Keratinocyte (primary cell): ENCODE data around the gene RAB23. TPM values are rescaled to one million over a fixed set of nuclear protein-coding genes. Genes with fewer than 3 reads are reported as not detected.
"Not testable (repeated sequence)": the region's sequence is repeated elsewhere in the genome, so short reads cannot be mapped to it uniquely, and the experiment has no call there.

Experiments used
- DNase-seq: peaks from one replicate; pipeline ENCODE4 v3.0.0-alpha.2; 2011; ENCODE audit warnings: low read depth, missing footprints, low spot score
- FAIRE-seq: peaks from 2 replicates; lab custom pipeline; 2011; peaks lifted over from hg19 to GRCh38; lab: Jason Lieb, UNC
- H2AFZ ChIP-seq: 2 replicates; pipeline ENCODE4 v1.6.0; 2012; ENCODE audit warnings: low read length, control low read depth, inconsistent platforms; ENCODE audit not compliant: control insufficient read depth
- H3K27ac ChIP-seq: 2 replicates; pipeline ENCODE4 v1.5.1; 2011; ENCODE audit warnings: low read length; ENCODE audit not compliant: control insufficient read depth, insufficient read depth
- H3K27me3 ChIP-seq: 3 replicates; pipeline ENCODE4 v1.6.0; 2011; ENCODE audit warnings: low read length; ENCODE audit not compliant: control insufficient read depth, insufficient read depth; ENCODE audit errors: extremely low read depth
- H3K36me3 ChIP-seq, 2 experiments: 2 replicates in 1 of 2; 3 replicates in 1 of 2; pipeline ENCODE4 v1.5.1; 2011; ENCODE audit warnings: low read length in 2 of 2, mild to moderate bottlenecking in 1 of 2; ENCODE audit not compliant: control insufficient read depth in 2 of 2, insufficient read depth in 2 of 2; ENCODE audit errors: extremely low read depth in 1 of 2
- H3K4me1 ChIP-seq: 3 replicates; pipeline ENCODE4 v1.5.1; 2011; ENCODE audit warnings: low read length; ENCODE audit not compliant: control insufficient read depth, insufficient read depth; ENCODE audit errors: extremely low read depth
- H3K4me2 ChIP-seq: 3 replicates; pipeline ENCODE4 v1.6.0; 2011; ENCODE audit warnings: low read depth, low read length; ENCODE audit not compliant: control insufficient read depth, insufficient read depth; ENCODE audit errors: extremely low read depth
- H3K4me3 ChIP-seq, 3 experiments: fragments of 200-600 bp in 1 of 3; sonication (generic) in 1 of 3; 2 replicates in 2 of 3; 3 replicates in 1 of 3; pipeline ENCODE4 v1.5.1; 2011 to 2016; ENCODE audit warnings: low read length in 3 of 3, mild to moderate bottlenecking in 3 of 3, control low read depth in 2 of 3, inconsistent platforms in 1 of 3, low read depth in 1 of 3, mixed read lengths in 1 of 3, mixed run types in 1 of 3, moderate library complexity in 1 of 3; ENCODE audit not compliant: control insufficient read depth in 2 of 3, insufficient read depth in 2 of 3; ENCODE audit errors: extremely low read depth in 1 of 3
- H3K79me2 ChIP-seq: 2 replicates; pipeline ENCODE4 v1.6.0; 2012; ENCODE audit warnings: low read length; ENCODE audit not compliant: control insufficient read depth, insufficient read depth
- H3K9ac ChIP-seq: 3 replicates; pipeline ENCODE4 v1.6.0; 2011; ENCODE audit warnings: low read length; ENCODE audit not compliant: control insufficient read depth, insufficient read depth; ENCODE audit errors: extremely low read depth
- H3K9me1 ChIP-seq: 3 replicates; pipeline ENCODE4 v1.6.0; 2011; ENCODE audit warnings: low read length; ENCODE audit not compliant: control insufficient read depth, insufficient read depth; ENCODE audit errors: extremely low read depth
- H3K9me3 ChIP-seq: 2 replicates; pipeline ENCODE4 v1.5.1; 2012; ENCODE audit warnings: low read depth, low read length; ENCODE audit not compliant: control insufficient read depth
- H4K20me1 ChIP-seq: 3 replicates; pipeline ENCODE4 v1.6.0; 2011; ENCODE audit warnings: low read length; ENCODE audit not compliant: control insufficient read depth, insufficient read depth; ENCODE audit errors: extremely low read depth
- CTCF ChIP-seq, 3 experiments: IDR thresholded peaks in 1 of 3; conservative IDR thresholded peaks in 1 of 3; optimal IDR thresholded peaks in 1 of 3; 2 replicates in 2 of 3; 3 replicates in 1 of 3; pipeline versions ENCODE3 to v1.5.1; 2011; ENCODE audit warnings: low read length in 3 of 3, mild to moderate bottlenecking in 3 of 3, moderate library complexity in 2 of 3, control low read depth in 1 of 3, inconsistent platforms in 1 of 3; ENCODE audit not compliant: insufficient read depth in 2 of 3; ENCODE audit errors: extremely low read depth in 1 of 3
- EZH2 ChIP-seq: IDR thresholded peaks from one replicate; pipeline ENCODE4 v1.6.1; 2012; ENCODE audit warnings: inconsistent platforms, mild to moderate bottlenecking, low read length, moderate library complexity
- dilution Hi-C: fragments of 300-500 bp; cut with MboI; formaldehyde crosslinking; loops from one replicate; pipeline ENCODE4 v1.7.0; 2020; ENCODE audit warnings: low sequenced_read_pairs; ENCODE audit not compliant: extremely low pct_ligation_motif_present
- polyA plus RNA-seq, 5 experiments: library from polyadenylated mRNA; depleted of rRNA in 3 of 5; stranded (reverse) in 3 of 5; stranded (forward) in 1 of 5; unstranded in 1 of 5; fragments of >200 nt; gene quantifications; 1 replicate in 1 of 5; 2 replicates in 3 of 5; 3 replicates in 1 of 5; pipeline versions ENCODE4 v1.2.1 to v1.2.3, GENCODE V29; 2011 to 2012; ENCODE audit warnings: missing spikeins in 2 of 5, low read depth in 1 of 5, low replicate concordance in 1 of 5

The RAB23 gene
- polyA plus RNA-seq, 1 donor (not counting 4 experiments of a cell fraction or from before 2014, with no cell fraction given) = 14.6 TPM

- Histone ChIP-seq H3K4me3 (no peak overlapping the region), H3K9ac (no peak overlapping the region), H3K9me3 (no peaks in the 10 kb centered on the region), H3K9me1 (no peaks in the 10 kb centered on the region), H2AFZ (no peak overlapping the region), H3K36me3 (no peaks in the 10 kb centered on the region), H3K27ac (no peak overlapping the region), H3K27me3 (no peaks in the 10 kb centered on the region), H4K20me1 (no peaks in the 10 kb centered on the region), H3K79me2 (no peaks in the 10 kb centered on the region), H3K4me1 (no peaks in the 10 kb centered on the region), H3K4me2 (no peak overlapping the region)
- TF ChIP-seq CTCF (optimal IDR thresholded peaks at IDR 0.05 in 1 of 3, IDR thresholded peaks at IDR 0.05 in 1 of 3, conservative IDR thresholded peaks at IDR 0.05 in 1 of 3; ENCODE audit: extremely low read depth in 1 of 3, insufficient read depth in 2 of 3, low read length in 3 of 3) = no peak
- no peak for TF ChIP-seq EZH2
- no peak for FAIRE-seq
- no peak for DNase-seq
- dilution Hi-C loops = no loop called here
Measured at GRCh38 chr6:57246307-57246706, 24.2 kb upstream of the RAB23 start.

- FAIRE-seq = no peak
- H3K9me1 ChIP-seq = no peaks in the 10 kb centered on the region
- no peak overlapping the region for H2AFZ ChIP-seq
- H4K20me1 ChIP-seq = no peaks in the 10 kb centered on the region
- no peaks in the 10 kb centered on the region for H3K4me1 ChIP-seq
- H3K36me3 ChIP-seq = no peaks in the 10 kb centered on the region
- dilution Hi-C loops = no loop called here
- no peak for DNase-seq
- no peak overlapping the region for H3K4me2 ChIP-seq
- H3K4me3 ChIP-seq = no peak overlapping the region
- TF ChIP-seq CTCF (optimal IDR thresholded peaks at IDR 0.05 in 1 of 3, IDR thresholded peaks at IDR 0.05 in 1 of 3, conservative IDR thresholded peaks at IDR 0.05 in 1 of 3; ENCODE audit: extremely low read depth in 1 of 3, insufficient read depth in 2 of 3, low read length in 3 of 3) (no peak), EZH2 (no peak)
- no peaks in the 10 kb centered on the region for H3K27me3 ChIP-seq
- no peaks in the 10 kb centered on the region for H3K9me3 ChIP-seq
- H3K27ac ChIP-seq = no peak overlapping the region
- H3K9ac ChIP-seq = no peak overlapping the region
- no peaks in the 10 kb centered on the region for H3K79me2 ChIP-seq
Measured at GRCh38 chr6:57243954-57244353, 21.8 kb upstream of the RAB23 start.

- dilution Hi-C loops, H2AFZ ChIP-seq, H3K79me2 ChIP-seq, FAIRE-seq, H3K27ac ChIP-seq, H3K9me1 ChIP-seq, H3K9ac ChIP-seq, H3K4me3 ChIP-seq, H3K9me3 ChIP-seq, H3K4me2 ChIP-seq, H3K27me3 ChIP-seq, H3K4me1 ChIP-seq, DNase-seq, H3K36me3 ChIP-seq, H4K20me1 ChIP-seq: not testable (repeated sequence)
Measured at GRCh38 chr6:57243526-57243925, 21.4 kb upstream of the RAB23 start.
